CD14-positive monocyte (primary cell): Measurements from ENCODE around the gene ARHGAP15. TPM values are rescaled to one million over a fixed set of nuclear protein-coding genes. Genes with fewer than 3 reads are reported as not detected.

Experiments
- DNase-seq, 3 donors: peaks; one replicate each; pipeline ENCODE4 v3.0.0-alpha.2; 2011 to 2022
- H2AFZ ChIP-seq: 2 replicates; pipeline ENCODE4 v1.6.0; 2012; ENCODE audit warnings: mild to moderate bottlenecking, low read depth, low read length, inconsistent platforms; ENCODE audit not compliant: insufficient read depth, poor library complexity, severe bottlenecking
- H3K27ac ChIP-seq, 2 donors: 1 replicate in 1 of 2; 2 replicates in 1 of 2; pipeline ENCODE4 v1.5.1; 2012 to 2013; ENCODE audit warnings: low read length in 2 of 2, control low read depth in 1 of 2, inconsistent platforms in 1 of 2, low read depth in 1 of 2, mild to moderate bottlenecking in 1 of 2
- H3K27me3 ChIP-seq, 2 donors: one replicate each; pipeline versions ENCODE4 v1.6.0 to v1.6.1; 2011 to 2013; ENCODE audit warnings: low read length in 2 of 2; ENCODE audit not compliant: control insufficient read depth in 2 of 2, insufficient read depth in 2 of 2
- H3K36me3 ChIP-seq, 2 donors: replicated peaks in 1 of 2; 1 replicate in 1 of 2; 2 replicates in 1 of 2; pipeline versions ENCODE4 v1.5.1 to v1.6.1; 2012 to 2013; ENCODE audit warnings: low read length in 2 of 2, control low read depth in 1 of 2, inconsistent platforms in 1 of 2, mild to moderate bottlenecking in 1 of 2; ENCODE audit not compliant: insufficient read depth in 2 of 2, control insufficient read depth in 1 of 2
- H3K4me1 ChIP-seq, 2 donors: 1 replicate in 1 of 2; 2 replicates in 1 of 2; pipeline versions ENCODE4 v1.5.1 to v1.6.1; 2012 to 2013; ENCODE audit warnings: low read length in 2 of 2, control low read depth in 1 of 2, inconsistent platforms in 1 of 2, mild to moderate bottlenecking in 1 of 2, moderate library complexity in 1 of 2; ENCODE audit not compliant: insufficient read depth in 2 of 2, control insufficient read depth in 1 of 2
- H3K4me2 ChIP-seq: replicated peaks from 2 replicates; pipeline ENCODE3; 2012; ENCODE audit warnings: low read length, moderate library complexity, mild to moderate bottlenecking; ENCODE audit not compliant: poor library complexity, severe bottlenecking; ENCODE audit errors: extremely low read depth
- H3K4me3 ChIP-seq, 3 experiments: fragments of 200-600 bp in 1 of 3; sonication (generic) in 1 of 3; replicated peaks in 1 of 3; 1 replicate in 2 of 3; 2 replicates in 1 of 3; pipeline ENCODE4 v1.5.1; 2011 to 2013; ENCODE audit warnings: low read length in 3 of 3, mild to moderate bottlenecking in 3 of 3, control low read depth in 2 of 3, low read depth in 2 of 3, inconsistent platforms in 1 of 3, moderate library complexity in 1 of 3
- H3K79me2 ChIP-seq: 2 replicates; pipeline ENCODE4 v1.6.0; 2012; ENCODE audit warnings: mild to moderate bottlenecking, control low read depth, inconsistent platforms, low read length, moderate library complexity; ENCODE audit not compliant: insufficient read depth
- H3K9ac ChIP-seq: 2 replicates; pipeline ENCODE4 v1.6.0; 2017; ENCODE audit warnings: low read length, mild to moderate bottlenecking; ENCODE audit not compliant: insufficient read depth, poor library complexity, severe bottlenecking
- H3K9me3 ChIP-seq, 2 donors: replicated peaks in 1 of 2; 1 replicate in 1 of 2; 2 replicates in 1 of 2; pipeline versions ENCODE4 v1.5.1 to v1.6.1; 2012 to 2013; ENCODE audit warnings: low read length in 2 of 2, control low read depth in 1 of 2; ENCODE audit not compliant: control insufficient read depth in 1 of 2, insufficient read depth in 1 of 2
- H4K20me1 ChIP-seq: 2 replicates; pipeline ENCODE4 v1.6.0; 2012; ENCODE audit warnings: mild to moderate bottlenecking, low read length, control low read depth, moderate library complexity; ENCODE audit not compliant: insufficient read depth
- H3K27ac Mint-ChIP-seq, 7 donors: one replicate each; pipeline ENCODE4 v1.8.0; 2020; ENCODE audit warnings: mild to moderate bottlenecking in 7 of 7, mixed read lengths in 7 of 7, moderate library complexity in 6 of 7, inconsistent platforms in 2 of 7
- H3K27me3 Mint-ChIP-seq, 3 donors: one replicate each; pipeline ENCODE4 v1.8.0; 2021 to 2022; ENCODE audit warnings: low read depth in 3 of 3, mild to moderate bottlenecking in 3 of 3, mixed read lengths in 3 of 3, moderate library complexity in 3 of 3, inconsistent platforms in 1 of 3
- H3K36me3 Mint-ChIP-seq, 2 donors: one replicate each; pipeline ENCODE4 v1.8.0; 2020; ENCODE audit warnings: mixed read lengths in 2 of 2, inconsistent platforms in 1 of 2, mild to moderate bottlenecking in 1 of 2
- H3K4me1 Mint-ChIP-seq: one replicate; pipeline ENCODE4 v1.8.0; 2020; ENCODE audit warnings: mild to moderate bottlenecking, mixed read lengths
- H3K4me3 Mint-ChIP-seq, 2 donors: one replicate each; pipeline ENCODE4 v1.8.0; 2020; ENCODE audit warnings: mild to moderate bottlenecking in 2 of 2, mixed read lengths in 2 of 2, moderate library complexity in 1 of 2
- H3K9me3 Mint-ChIP-seq, 7 donors: one replicate each; pipeline ENCODE4 v1.8.0; 2020 to 2022; ENCODE audit warnings: mixed read lengths in 7 of 7, mild to moderate bottlenecking in 6 of 7, moderate library complexity in 6 of 7, inconsistent platforms in 2 of 7
- CTCF ChIP-seq: fragments of 200-600 bp; IDR thresholded peaks from one replicate; pipeline ENCODE4 v1.8.0; 2022; ENCODE audit warnings: antibody characterized with exemption, mild to moderate bottlenecking
- WGBS: methylation state at CpG from one replicate; pipeline ENCODE4 v1.1.5; 2013; ENCODE audit warnings: missing lambda C conversion rate; ENCODE audit not compliant: insufficient coverage; 5-methylcytosine and 5-hydroxymethylcytosine counted together
- intact Hi-C, 2 donors: fragments of 100-400 bp; cut with micrococcal nuclease; formaldehyde crosslinking; loops; one replicate each; pipeline versions ENCODE4 v1.15.0 to v1.15.1; 2023
- polyA plus RNA-seq, 3 donors: library from polyadenylated mRNA; depleted of rRNA in 1 of 3; unstranded in 2 of 3; stranded (reverse) in 1 of 3; fragments of 300-500 nt in 2 of 3; fragments of >200 nt in 1 of 3; fragmentation: Illumina TruSeq in 2 of 3; gene quantifications; 1 replicate in 2 of 3; 2 replicates in 1 of 3; pipeline ENCODE4 v1.2.3, GENCODE V29; 2012 to 2021

Gene ARHGAP15
- polyA plus RNA-seq, 3 donors: 35.4 to 50.9 (median 50.7) TPM

- Histone ChIP-seq H2AFZ (no peak overlapping the region), H3K36me3 (peaks cover 0 to 9% of the 10 kb centered on the region in 2 donors), H3K9me3 (no peaks in the 10 kb centered on the region), H3K27ac (no peak overlapping the region), H3K4me1 (peaks cover 0 to 2% of the 10 kb centered on the region in 2 donors), H3K4me3 (no peak overlapping the region), H4K20me1 (no peaks in the 10 kb centered on the region), H3K9ac (no peak overlapping the region), H3K27me3 (no peaks in the 10 kb centered on the region), H3K79me2 (no peaks in the 10 kb centered on the region), H3K4me2 (no peak overlapping the region)
- intact Hi-C loops: no loop called here
- TF ChIP-seq CTCF: no peak
- WGBS: 93% methylated on average over 5 of the region's 7 CpGs
- Mint-ChIP-seq H3K27me3 (no peaks in the 10 kb centered on the region), H3K27ac (peak overlapping the region in 1 of 7 donors; percentile 60), H3K9me3 (no peaks in the 10 kb centered on the region), H3K4me3 (no peak overlapping the region), H3K4me1 (peaks cover 13% of the 10 kb centered on the region), H3K36me3 (peaks cover 11 to 13% of the 10 kb centered on the region in 2 donors)
- DNase-seq: no peak
Observed at GRCh38 chr2:143728498-143728897, 599.3 kb downstream of the ARHGAP15 start.

GRCh38 chr2:143729296-143729814 is 600.1 kb downstream of the ARHGAP15 start:
- Mint-ChIP-seq H3K27ac (peak overlapping the region in 3 of 7 donors; percentile 8 to 81 (median 48)), H3K4me3 (no peak overlapping the region), H3K27me3 (no peaks in the 10 kb centered on the region), H3K4me1 (peaks cover 13% of the 10 kb centered on the region), H3K36me3 (peaks cover 14 to 15% of the 10 kb centered on the region in 2 donors), H3K9me3 (no peaks in the 10 kb centered on the region)
- Histone ChIP-seq H3K36me3 (peaks cover 0 to 9% of the 10 kb centered on the region in 2 donors), H3K4me1 (peaks cover 0 to 2% of the 10 kb centered on the region in 2 donors), H3K9ac (no peak overlapping the region), H3K4me2 (no peak overlapping the region), H3K79me2 (no peaks in the 10 kb centered on the region), H2AFZ (no peak overlapping the region), H3K27ac (peak overlapping the region in 1 of 2 donors; percentile 46), H3K4me3 (no peak overlapping the region), H3K9me3 (no peaks in the 10 kb centered on the region), H3K27me3 (no peaks in the 10 kb centered on the region), H4K20me1 (no peaks in the 10 kb centered on the region)
- intact Hi-C loops: no loop called here
- no peak for TF ChIP-seq CTCF
- DNase-seq: no peak
- no CpG with 5 or more reads among the region's 2 CpGs for WGBS
